ENCODE measurements around the gene MIA.

DNA sequence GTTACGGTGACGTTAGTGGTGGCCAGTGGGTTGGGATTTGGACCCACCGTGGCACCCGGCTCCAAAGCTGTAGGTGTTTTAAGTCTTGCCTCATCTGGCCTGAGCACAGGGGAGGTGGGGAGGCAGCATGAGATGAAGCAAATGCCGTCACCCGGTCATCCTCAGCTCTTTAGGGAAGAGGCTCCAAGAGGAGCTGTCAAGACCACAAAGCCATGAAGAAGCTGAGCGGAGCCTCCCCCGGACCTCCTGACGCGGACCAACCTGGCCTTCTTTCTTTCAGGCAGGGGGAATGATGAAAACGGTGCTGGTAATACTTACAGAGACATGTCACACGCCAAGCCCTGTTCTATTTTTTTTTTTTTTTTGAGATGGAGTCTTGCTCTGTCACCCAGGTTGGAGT, 32.4 kb upstream of the MIA start:
- TF ChIP-seq, protein P1, sequence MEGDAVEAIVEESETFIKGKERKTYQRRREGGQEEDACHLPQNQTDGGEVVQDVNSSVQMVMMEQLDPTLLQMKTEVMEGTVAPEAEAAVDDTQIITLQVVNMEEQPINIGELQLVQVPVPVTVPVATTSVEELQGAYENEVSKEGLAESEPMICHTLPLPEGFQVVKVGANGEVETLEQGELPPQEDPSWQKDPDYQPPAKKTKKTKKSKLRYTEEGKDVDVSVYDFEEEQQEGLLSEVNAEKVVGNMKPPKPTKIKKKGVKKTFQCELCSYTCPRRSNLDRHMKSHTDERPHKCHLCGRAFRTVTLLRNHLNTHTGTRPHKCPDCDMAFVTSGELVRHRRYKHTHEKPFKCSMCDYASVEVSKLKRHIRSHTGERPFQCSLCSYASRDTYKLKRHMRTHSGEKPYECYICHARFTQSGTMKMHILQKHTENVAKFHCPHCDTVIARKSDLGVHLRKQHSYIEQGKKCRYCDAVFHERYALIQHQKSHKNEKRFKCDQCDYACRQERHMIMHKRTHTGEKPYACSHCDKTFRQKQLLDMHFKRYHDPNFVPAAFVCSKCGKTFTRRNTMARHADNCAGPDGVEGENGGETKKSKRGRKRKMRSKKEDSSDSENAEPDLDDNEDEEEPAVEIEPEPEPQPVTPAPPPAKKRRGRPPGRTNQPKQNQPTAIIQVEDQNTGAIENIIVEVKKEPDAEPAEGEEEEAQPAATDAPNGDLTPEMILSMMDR (IDR thresholded peaks at IDR 0.05; ENCODE audit: low read length) = no peak
- no peak for TF ChIP-seq EZH2 (IDR thresholded peaks at IDR 0.05; ENCODE audit: borderline replicate concordance, low read length)

Data from OCI-LY1 (cell line).